DOHH2 (cell line): Measurements from ENCODE around the gene LRSAM1.

Experiments
- H3F3A ChIP-seq: fragments of 200-600 bp; sonication (generic), shearing (Covaris generic); 2 replicates; pipeline ENCODE4 v1.6.0; 2016; ENCODE audit warnings: antibody characterized with exemption, mild to moderate bottlenecking; ENCODE audit not compliant: control insufficient read depth, insufficient read depth
- H3K27ac ChIP-seq: fragments of 200-600 bp; sonication (generic); 2 replicates; pipeline ENCODE4 v1.5.1; 2014; ENCODE audit warnings: low read depth, mild to moderate bottlenecking, low read length, moderate library complexity
- H3K27me3 ChIP-seq: fragments of 200-600 bp; sonication (generic); 2 replicates; pipeline ENCODE4 v1.6.1; 2014; ENCODE audit warnings: mild to moderate bottlenecking, low read length, mixed read lengths; ENCODE audit not compliant: control insufficient read depth
- H3K36me3 ChIP-seq: fragments of 200-600 bp; sonication (generic); 2 replicates; pipeline ENCODE4 v1.6.1; 2014; ENCODE audit warnings: mild to moderate bottlenecking, low read length, moderate library complexity, mixed read lengths; ENCODE audit not compliant: control insufficient read depth
- H3K4me1 ChIP-seq: fragments of 200-600 bp; sonication (generic); 2 replicates; pipeline ENCODE4 v1.6.1; 2014; ENCODE audit warnings: mild to moderate bottlenecking, low read length, mixed read lengths; ENCODE audit not compliant: control insufficient read depth
- H3K4me2 ChIP-seq: fragments of 200-600 bp; sonication (generic); 2 replicates; pipeline ENCODE4 v1.6.0; 2014; ENCODE audit warnings: mild to moderate bottlenecking, low read length, moderate library complexity
- H3K4me3 ChIP-seq: fragments of 200-600 bp; sonication (generic); 2 replicates; pipeline ENCODE4 v1.5.1; 2014; ENCODE audit warnings: mild to moderate bottlenecking, low read length, mixed read lengths
- H3K79me2 ChIP-seq: fragments of 200-600 bp; sonication (generic); 2 replicates; pipeline ENCODE4 v1.6.1; 2014; ENCODE audit warnings: mild to moderate bottlenecking, low read length, mixed read lengths; ENCODE audit not compliant: control insufficient read depth
- H3K9me2 ChIP-seq: fragments of 200-600 bp; sonication (generic); replicated peaks from 2 replicates; pipeline ENCODE4 v1.6.1; 2014; ENCODE audit warnings: mild to moderate bottlenecking, low read length, mixed read lengths; ENCODE audit not compliant: control insufficient read depth
- H3K9me3 ChIP-seq: fragments of 200-600 bp; sonication (generic); 2 replicates; pipeline ENCODE4 v1.6.1; 2014; ENCODE audit warnings: antibody characterized with exemption, low read length, mixed read lengths; ENCODE audit not compliant: control insufficient read depth, insufficient read depth
- H4K20me1 ChIP-seq: fragments of 200-600 bp; sonication (generic); 2 replicates; pipeline ENCODE4 v1.6.0; 2014; ENCODE audit warnings: low read depth, mild to moderate bottlenecking, antibody characterized with exemption, low read length, moderate library complexity; ENCODE audit not compliant: control insufficient read depth, insufficient read depth
- EZH2phosphoT487 ChIP-seq: fragments of 200-600 bp; sonication (generic); IDR thresholded peaks from 2 replicates; pipeline ENCODE4 v1.6.1; 2017; ENCODE audit warnings: borderline replicate concordance, mild to moderate bottlenecking, antibody characterized with exemption, low read length, moderate library complexity, mixed read lengths
- TF ChIP-seq, protein P1 (sequence below): fragments of 200-600 bp; sonication (generic); IDR thresholded peaks from one replicate; pipeline ENCODE4 v1.5.1; 2014; ENCODE audit warnings: antibody characterized with exemption, mild to moderate bottlenecking, low read depth, low read length; ENCODE audit not compliant: poor library complexity, severe bottlenecking

LRSAM1 gene

DNA sequence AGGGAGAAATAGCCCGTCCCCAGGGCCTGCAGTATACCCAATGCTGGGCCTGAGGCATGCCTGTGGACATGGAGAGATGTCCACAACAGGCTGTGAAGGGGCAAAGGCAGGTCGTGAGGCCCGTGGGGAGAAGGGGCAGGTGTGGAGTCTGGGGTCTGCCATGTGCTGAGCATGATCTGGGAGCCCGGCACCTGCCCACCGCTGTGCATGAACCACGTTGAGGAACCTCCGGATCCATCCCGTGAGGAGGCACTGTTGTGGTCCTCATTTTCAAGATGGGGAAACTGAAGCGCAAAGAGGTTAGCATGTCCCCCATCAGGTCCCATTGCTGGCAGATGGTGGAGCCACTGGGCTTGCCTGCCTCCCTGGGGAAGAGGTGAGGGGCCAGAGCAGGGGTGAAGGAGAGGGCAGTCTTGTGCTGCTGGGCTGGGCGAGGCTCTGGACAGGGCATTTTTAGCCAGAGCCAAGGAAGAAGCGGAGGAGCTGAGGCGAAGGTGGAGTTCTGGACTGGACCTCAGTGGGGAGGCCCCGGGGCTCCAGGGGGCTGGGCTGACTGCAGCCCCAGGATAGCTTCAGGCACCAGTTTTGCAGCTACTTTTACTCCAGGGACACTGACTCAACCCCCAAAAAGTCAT is 46.5 kb downstream of the LRSAM1 start:
- Histone ChIP-seq H3K4me1 (no peaks in the 10 kb centered on the region), H3K36me3 (no peaks in the 10 kb centered on the region), H3K4me3 (no peak overlapping the region), H3K27ac (no peak overlapping the region), H4K20me1 (no peaks in the 10 kb centered on the region), H3K79me2 (no peaks in the 10 kb centered on the region), H3F3A (no peaks in the 10 kb centered on the region), H3K27me3 (no peaks in the 10 kb centered on the region), H3K9me2 (no peaks in the 10 kb centered on the region), H3K4me2 (no peak overlapping the region), H3K9me3 (no peaks in the 10 kb centered on the region)
- TF ChIP-seq EZH2phosphoT487, result no peak

DNA sequence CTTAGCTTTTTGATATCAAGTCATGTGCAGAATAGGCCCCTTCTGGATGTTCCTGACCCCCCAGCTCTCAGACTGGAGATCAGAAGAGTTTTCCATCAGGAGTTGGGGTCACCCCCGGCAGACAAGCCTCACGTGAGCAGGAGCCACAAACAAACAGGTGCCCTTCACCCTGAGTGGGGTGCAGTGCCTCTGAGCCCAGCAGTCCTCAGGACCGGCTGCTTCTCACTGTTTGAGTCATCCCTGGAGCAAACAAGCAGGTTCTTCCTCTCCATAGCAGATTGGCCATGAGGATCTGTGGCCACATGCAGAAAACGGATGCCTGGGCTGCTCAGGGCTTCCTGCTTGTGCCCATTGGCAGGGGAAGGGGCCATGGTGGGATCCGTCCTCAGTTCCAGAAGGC is 47.0 kb downstream of the LRSAM1 start:
- H3K27me3 ChIP-seq, result no peaks in the 10 kb centered on the region
- no peaks in the 10 kb centered on the region for H3K4me1 ChIP-seq
- no peaks in the 10 kb centered on the region for H3K79me2 ChIP-seq
- TF ChIP-seq EZH2phosphoT487, result no peak
- TF ChIP-seq, protein P1, sequence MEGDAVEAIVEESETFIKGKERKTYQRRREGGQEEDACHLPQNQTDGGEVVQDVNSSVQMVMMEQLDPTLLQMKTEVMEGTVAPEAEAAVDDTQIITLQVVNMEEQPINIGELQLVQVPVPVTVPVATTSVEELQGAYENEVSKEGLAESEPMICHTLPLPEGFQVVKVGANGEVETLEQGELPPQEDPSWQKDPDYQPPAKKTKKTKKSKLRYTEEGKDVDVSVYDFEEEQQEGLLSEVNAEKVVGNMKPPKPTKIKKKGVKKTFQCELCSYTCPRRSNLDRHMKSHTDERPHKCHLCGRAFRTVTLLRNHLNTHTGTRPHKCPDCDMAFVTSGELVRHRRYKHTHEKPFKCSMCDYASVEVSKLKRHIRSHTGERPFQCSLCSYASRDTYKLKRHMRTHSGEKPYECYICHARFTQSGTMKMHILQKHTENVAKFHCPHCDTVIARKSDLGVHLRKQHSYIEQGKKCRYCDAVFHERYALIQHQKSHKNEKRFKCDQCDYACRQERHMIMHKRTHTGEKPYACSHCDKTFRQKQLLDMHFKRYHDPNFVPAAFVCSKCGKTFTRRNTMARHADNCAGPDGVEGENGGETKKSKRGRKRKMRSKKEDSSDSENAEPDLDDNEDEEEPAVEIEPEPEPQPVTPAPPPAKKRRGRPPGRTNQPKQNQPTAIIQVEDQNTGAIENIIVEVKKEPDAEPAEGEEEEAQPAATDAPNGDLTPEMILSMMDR, result no peak
- no peak overlapping the region for H3K4me3 ChIP-seq
- no peaks in the 10 kb centered on the region for H3K9me3 ChIP-seq
- no peak overlapping the region for H3K4me2 ChIP-seq
- no peaks in the 10 kb centered on the region for H3K36me3 ChIP-seq
- H3K27ac ChIP-seq, result no peak overlapping the region
- no peaks in the 10 kb centered on the region for H3K9me2 ChIP-seq
- H4K20me1 ChIP-seq, result no peaks in the 10 kb centered on the region
- no peaks in the 10 kb centered on the region for H3F3A ChIP-seq

DNA sequence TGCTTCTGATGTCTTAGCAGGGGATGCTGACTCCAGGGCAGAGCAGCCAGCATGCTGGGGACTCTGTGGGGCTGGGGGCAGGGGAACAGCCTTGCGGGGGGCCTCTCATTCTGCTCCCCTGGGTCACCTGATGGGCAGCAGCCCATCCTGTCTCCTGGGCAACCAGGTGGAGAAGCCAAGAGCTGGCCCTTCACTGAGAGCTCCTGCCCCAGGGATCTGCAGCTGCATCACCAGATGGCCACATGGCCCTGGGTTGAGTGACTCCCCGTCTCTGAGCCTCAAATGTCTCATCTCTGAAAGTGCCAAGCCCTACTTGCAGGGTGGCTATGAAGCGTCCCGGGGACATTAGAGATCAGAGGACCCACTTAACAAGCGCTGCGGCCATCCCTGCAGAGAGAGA is 49.1 kb downstream of the LRSAM1 start:
- H4K20me1 ChIP-seq, result no peaks in the 10 kb centered on the region
- H3K4me1 ChIP-seq, result no peaks in the 10 kb centered on the region
- TF ChIP-seq EZH2phosphoT487, result no peak
- TF ChIP-seq, protein P1, result no peak
- no peaks in the 10 kb centered on the region for H3K79me2 ChIP-seq
- no peak overlapping the region for H3K4me2 ChIP-seq
- no peaks in the 10 kb centered on the region for H3K9me2 ChIP-seq
- H3K9me3 ChIP-seq, result no peaks in the 10 kb centered on the region
- H3K36me3 ChIP-seq, result no peaks in the 10 kb centered on the region
- H3K27me3 ChIP-seq, result no peaks in the 10 kb centered on the region
- no peaks in the 10 kb centered on the region for H3F3A ChIP-seq
- H3K27ac ChIP-seq, result no peak overlapping the region
- H3K4me3 ChIP-seq, result no peak overlapping the region

DNA sequence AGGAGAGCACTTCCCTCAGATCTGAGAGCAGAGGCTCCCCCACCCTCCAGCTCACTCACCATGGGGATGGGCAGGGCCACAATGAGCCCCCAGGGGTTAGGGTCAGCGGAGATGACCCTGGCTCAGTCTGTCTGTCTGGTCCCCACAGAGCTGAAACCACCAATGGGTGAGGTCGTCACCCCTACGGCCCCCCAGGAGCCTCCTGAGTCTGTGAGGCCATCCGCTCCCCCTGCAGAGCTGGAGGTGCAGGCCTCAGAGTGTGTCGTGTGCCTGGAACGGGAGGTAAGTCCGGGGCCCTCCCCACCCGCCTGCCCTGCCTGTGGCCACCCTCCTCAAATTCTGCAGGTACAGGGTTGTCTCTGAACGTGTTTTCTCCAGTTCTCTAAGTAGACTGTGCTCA is 49.6 kb downstream of the LRSAM1 start:
- Histone ChIP-seq H4K20me1 (no peaks in the 10 kb centered on the region), H3K4me1 (no peaks in the 10 kb centered on the region), H3K4me3 (no peak overlapping the region), H3K9me2 (no peaks in the 10 kb centered on the region), H3K36me3 (no peaks in the 10 kb centered on the region), H3K27ac (no peak overlapping the region), H3F3A (no peaks in the 10 kb centered on the region), H3K4me2 (no peak overlapping the region), H3K9me3 (no peaks in the 10 kb centered on the region), H3K27me3 (no peaks in the 10 kb centered on the region), H3K79me2 (no peaks in the 10 kb centered on the region)
- TF ChIP-seq EZH2phosphoT487, result no peak
- TF ChIP-seq, protein P1, result no peak
